HG02610 (cell line): ENCODE measurements around the gene RALA.

Experiments
- ATAC-seq: cut with Tn5 transposase; IDR thresholded peaks from one replicate; pipeline ENCODE4 v1.9.1; 2021; ENCODE audit warnings: mild to moderate bottlenecking, moderate library complexity; ENCODE audit not compliant: unreplicated experiment

RALA gene

GRCh38 chr7:39609935-39610263 lies 13.5 kb upstream of the RALA start:
- ATAC-seq, result no peak

- ATAC-seq, result no peak
Measured at GRCh38 chr7:39613577-39613976, 9.8 kb upstream of the RALA start.

- ATAC-seq, result no peak
Measured at GRCh38 chr7:39614299-39614698, 9.1 kb upstream of the RALA start.

GRCh38 chr7:39615350-39615975 lies 7.9 kb upstream of the RALA start:
- ATAC-seq, result no peak

- no peak for ATAC-seq
Measured at GRCh38 chr7:39616138-39616537, 7.2 kb upstream of the RALA start.

- ATAC-seq, result no peak
Measured at GRCh38 chr7:39617005-39617404, 6.4 kb upstream of the RALA start.

- no peak for ATAC-seq
Measured at GRCh38 chr7:39618868-39619267, 4.5 kb upstream of the RALA start.

- ATAC-seq, result no peak
Measured at GRCh38 chr7:39620486-39620885, 2.9 kb upstream of the RALA start.

- no peak for ATAC-seq
Measured at GRCh38 chr7:39621261-39621660, 2.1 kb upstream of the RALA start.

- ATAC-seq, result no peak
Measured at GRCh38 chr7:39621784-39622411, 1.5 kb upstream of the RALA start.

- no peak for ATAC-seq
Measured at GRCh38 chr7:39622609-39623008, 763 bp upstream of the RALA start.

- ATAC-seq, result peak; percentile 36
Measured at GRCh38 chr7:39623732-39624441, 515 bp downstream of the RALA start.

GRCh38 chr7:39624442-39624807 lies 1.1 kb downstream of the RALA start:
- peak; percentile 20 for ATAC-seq

- no peak for ATAC-seq
Measured at GRCh38 chr7:39624935-39625694, 1.7 kb downstream of the RALA start.

- ATAC-seq, result no peak
Measured at GRCh38 chr7:39631736-39632308, 8.4 kb downstream of the RALA start.

GRCh38 chr7:39633563-39634477 lies 10.4 kb downstream of the RALA start:
- peak; percentile 53 for ATAC-seq

GRCh38 chr7:39634478-39634805 lies 11.1 kb downstream of the RALA start:
- ATAC-seq, result no peak

GRCh38 chr7:39637400-39637799 lies 14.0 kb downstream of the RALA start:
- ATAC-seq, result peak; percentile 45

GRCh38 chr7:39637963-39638485 lies 14.7 kb downstream of the RALA start:
- ATAC-seq, result no peak

GRCh38 chr7:39642896-39643295 lies 19.5 kb downstream of the RALA start:
- ATAC-seq, result no peak
